LNCaP clone FGC (cell line): ENCODE results near the gene NIN.
"Not testable (repeated sequence)": the region's sequence is repeated elsewhere in the genome, so short reads cannot be mapped to it uniquely, and the experiment has no call there.

Experiments
- DNase-seq: peaks from one replicate; pipeline ENCODE4 v3.0.0-alpha.2; 2011; ENCODE audit warnings: low read depth
- H3K4me3 ChIP-seq: 2 replicates; pipeline ENCODE4 v1.5.1; 2011; ENCODE audit warnings: mild to moderate bottlenecking, low read depth, low read length, control low read depth
- TF ChIP-seq, protein P1 (sequence below): IDR thresholded peaks from 2 replicates; pipeline ENCODE4 v1.5.1; 2012; ENCODE audit warnings: mild to moderate bottlenecking; ENCODE audit not compliant: control insufficient read depth, insufficient read depth; ENCODE audit errors: extremely low read depth

The NIN gene

DNA sequence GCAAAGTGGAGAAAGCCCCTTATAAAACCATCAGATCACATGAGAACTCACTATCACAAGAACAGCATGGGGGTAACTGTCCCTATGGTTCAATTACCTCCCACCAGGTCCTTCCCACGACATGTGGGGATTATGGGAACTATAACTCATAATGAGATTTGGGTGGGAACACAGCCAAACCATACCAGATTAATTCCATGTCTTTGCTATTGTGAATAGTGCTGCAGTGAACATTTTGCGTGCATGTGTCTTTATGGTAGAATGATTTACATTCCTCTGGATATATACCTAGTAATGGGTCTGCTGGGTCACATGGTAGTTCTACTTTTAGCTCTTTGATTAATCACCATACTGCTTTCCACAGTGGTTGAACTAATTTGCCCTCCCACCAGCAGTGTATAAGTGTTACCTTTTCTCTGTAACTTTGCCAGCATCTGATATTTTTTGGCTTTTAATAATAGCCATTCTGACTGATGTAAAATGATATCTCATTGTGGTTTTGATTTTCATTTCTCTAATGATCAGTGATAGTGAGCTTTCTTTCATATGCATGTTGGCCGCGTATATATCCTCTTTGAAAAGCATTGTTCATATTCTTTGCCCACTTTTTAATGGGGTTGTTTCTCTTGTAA, 133.2 kb downstream of the NIN start:
- H3K4me3 ChIP-seq: no peak overlapping the region
- DNase-seq: no peak
- TF ChIP-seq, protein P1, sequence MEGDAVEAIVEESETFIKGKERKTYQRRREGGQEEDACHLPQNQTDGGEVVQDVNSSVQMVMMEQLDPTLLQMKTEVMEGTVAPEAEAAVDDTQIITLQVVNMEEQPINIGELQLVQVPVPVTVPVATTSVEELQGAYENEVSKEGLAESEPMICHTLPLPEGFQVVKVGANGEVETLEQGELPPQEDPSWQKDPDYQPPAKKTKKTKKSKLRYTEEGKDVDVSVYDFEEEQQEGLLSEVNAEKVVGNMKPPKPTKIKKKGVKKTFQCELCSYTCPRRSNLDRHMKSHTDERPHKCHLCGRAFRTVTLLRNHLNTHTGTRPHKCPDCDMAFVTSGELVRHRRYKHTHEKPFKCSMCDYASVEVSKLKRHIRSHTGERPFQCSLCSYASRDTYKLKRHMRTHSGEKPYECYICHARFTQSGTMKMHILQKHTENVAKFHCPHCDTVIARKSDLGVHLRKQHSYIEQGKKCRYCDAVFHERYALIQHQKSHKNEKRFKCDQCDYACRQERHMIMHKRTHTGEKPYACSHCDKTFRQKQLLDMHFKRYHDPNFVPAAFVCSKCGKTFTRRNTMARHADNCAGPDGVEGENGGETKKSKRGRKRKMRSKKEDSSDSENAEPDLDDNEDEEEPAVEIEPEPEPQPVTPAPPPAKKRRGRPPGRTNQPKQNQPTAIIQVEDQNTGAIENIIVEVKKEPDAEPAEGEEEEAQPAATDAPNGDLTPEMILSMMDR: no peak

DNA sequence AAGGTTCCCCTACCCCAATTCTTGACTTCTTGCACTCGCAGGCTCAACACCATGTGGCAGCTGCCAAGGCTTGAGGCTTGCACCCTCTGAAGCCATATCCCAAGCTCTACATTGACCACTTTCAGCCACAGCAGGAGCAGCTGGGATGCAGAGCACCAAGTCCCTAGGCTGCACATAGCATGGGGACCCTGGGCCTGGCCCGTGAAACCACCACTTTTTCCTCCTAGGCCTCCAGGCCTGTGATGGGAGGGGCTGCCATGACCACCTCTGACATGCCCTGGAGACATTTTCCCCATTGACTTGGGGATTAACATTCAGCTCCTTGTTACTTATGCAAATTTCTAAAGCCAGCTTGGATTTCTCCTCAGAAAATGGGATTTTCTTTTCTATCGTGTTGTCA, 136.7 kb downstream of the NIN start:
- not testable (repeated sequence) for DNase-seq, H3K4me3 ChIP-seq

DNA sequence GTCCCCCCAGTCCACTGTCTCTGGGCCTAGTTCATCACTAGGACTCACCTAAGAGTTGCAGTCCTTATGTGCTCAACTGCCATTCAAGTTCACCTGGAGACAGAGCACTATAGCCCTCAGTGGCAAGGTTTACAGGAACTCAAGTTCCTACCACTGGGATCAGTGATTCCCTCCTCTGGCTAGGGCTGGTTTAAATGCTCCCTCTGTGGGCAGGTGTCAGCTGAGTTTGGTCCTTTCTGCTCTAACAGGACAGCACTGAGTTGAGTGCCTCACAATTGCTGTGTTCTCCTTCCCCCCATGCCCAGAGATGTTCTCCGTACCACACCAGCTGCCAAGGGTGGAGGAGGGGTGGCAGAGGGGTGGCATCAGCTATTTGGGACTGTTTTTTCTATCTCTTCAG, 142.1 kb downstream of the NIN start:
- no peak overlapping the region for H3K4me3 ChIP-seq
- TF ChIP-seq, protein P1: 0 out of 2 replicates have a peak, but pooled peaks have one; percentile 11
- DNase-seq: no peak

DNA sequence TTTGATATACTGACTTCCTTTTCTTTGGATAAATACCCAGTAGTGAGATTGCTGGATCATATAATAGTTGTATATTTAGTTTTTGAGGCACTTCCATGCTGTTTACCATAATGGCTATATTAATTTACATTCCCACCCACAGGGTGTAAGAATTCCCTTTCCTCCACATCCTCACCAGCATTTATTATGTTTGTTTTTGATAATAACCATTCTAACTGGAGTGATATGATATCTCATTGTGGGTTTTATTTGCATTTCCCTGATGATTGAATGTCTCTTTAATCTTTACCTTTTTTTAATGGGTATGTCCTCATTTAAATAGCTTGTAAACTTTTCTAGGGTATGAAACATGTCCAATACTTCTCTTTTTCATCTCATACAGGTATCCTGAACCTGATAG, 151.3 kb downstream of the NIN start:
- no peak for DNase-seq
- TF ChIP-seq, protein P1: no peak
- no peak overlapping the region for H3K4me3 ChIP-seq

DNA sequence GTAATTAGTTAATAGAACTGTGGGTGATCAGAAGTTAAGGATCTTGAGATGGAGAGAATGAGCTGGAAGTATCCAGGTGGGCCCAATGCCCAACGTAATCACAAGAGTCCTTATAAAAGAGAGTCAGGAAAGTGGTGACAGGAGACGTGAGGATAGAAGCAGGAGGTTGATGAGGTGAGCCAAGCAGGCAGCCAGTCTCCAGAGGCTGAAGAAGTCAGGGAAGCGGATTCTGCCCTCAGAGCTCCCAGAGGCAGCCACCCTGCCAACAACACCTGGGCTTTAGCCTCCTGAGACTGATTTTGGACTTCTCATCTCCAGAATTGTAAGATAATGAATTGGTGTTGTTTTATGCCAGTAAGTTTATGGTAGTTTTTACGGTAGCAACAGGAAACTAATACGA, 152.8 kb downstream of the NIN start:
- no peak for DNase-seq
- no peak overlapping the region for H3K4me3 ChIP-seq
- TF ChIP-seq, protein P1: no peak

- H3K4me3 ChIP-seq: no peak overlapping the region
- TF ChIP-seq, protein P1: no peak
- no peak for DNase-seq
Observed at GRCh38 chr14:50677527-50678063, 153.4 kb downstream of the NIN start.

GRCh38 chr14:50676814-50677516, 154.0 kb downstream of the NIN start:
- no peak overlapping the region for H3K4me3 ChIP-seq
- TF ChIP-seq, protein P1: no peak
- DNase-seq: no peak
